Measurements from ENCODE around the gene GRAMD1A. TPM values are rescaled to one million over a fixed set of nuclear protein-coding genes. Genes with fewer than 3 reads are reported as not detected.

GRAMD1A gene
- total and polyA plus RNA-seq, 9 of the 15 experiments (the other 6 are each of a cell fraction or from before 2014, with no cell fraction given): 1.4 to 63.8 (median 38.5) TPM

DNA sequence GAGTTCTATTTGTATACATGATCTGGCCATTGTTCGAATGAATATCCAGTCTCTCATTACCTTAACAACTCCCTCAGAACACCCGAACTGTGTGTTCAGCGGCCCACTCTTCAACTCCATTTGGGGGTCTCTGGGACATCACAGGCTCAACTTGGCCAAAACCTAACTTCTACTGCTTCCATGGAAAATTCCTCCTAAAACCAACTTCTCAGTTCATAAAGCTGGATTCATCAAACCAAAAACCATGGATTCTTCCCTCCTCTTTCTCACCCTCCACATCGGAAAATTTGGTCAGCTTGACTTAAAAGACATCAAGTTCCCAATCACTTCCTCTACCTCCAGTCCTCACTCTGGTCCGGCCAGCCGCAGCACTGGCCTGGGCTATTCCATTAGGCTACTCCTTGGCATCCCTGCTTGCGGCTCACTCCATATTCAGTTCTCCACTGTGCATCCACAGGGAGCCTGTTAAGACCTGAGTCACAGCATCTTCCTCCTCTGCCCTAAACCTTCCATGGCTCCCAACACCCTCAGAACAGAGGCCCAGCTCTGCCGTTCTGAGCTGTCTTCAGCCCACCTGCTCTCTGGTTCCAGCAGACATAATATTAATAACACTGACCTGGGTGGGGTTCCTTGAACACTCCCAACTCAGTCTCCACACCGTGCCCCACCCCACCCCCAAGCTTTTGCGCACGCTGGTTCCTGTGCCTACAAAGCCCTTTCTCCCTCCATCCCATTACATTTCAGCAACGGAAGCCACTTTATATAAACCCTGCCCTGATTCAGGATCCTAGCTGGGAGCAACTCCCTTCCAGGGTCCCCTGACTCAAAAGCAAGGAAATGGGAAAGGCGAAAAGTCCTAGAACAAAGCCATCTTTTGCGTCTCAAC is 37.2 kb upstream of the GRAMD1A start (continued):
- no peak for TF ChIP-seq PHTF2 (CRISPR knock-in tag; IDR thresholded peaks at IDR 0.05)
- TF ChIP-seq, protein P1, sequence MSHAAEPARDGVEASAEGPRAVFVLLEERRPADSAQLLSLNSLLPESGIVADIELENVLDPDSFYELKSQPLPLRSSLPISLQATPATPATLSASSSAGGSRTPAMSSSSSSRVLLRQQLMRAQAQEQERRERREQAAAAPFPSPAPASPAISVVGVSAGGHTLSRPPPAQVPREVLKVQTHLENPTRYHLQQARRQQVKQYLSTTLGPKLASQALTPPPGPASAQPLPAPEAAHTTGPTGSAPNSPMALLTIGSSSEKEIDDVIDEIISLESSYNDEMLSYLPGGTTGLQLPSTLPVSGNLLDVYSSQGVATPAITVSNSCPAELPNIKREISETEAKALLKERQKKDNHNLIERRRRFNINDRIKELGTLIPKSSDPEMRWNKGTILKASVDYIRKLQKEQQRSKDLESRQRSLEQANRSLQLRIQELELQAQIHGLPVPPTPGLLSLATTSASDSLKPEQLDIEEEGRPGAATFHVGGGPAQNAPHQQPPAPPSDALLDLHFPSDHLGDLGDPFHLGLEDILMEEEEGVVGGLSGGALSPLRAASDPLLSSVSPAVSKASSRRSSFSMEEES (CRISPR knock-in tag; IDR thresholded peaks at IDR 0.05): no peak
- TF ChIP-seq, protein P2, sequence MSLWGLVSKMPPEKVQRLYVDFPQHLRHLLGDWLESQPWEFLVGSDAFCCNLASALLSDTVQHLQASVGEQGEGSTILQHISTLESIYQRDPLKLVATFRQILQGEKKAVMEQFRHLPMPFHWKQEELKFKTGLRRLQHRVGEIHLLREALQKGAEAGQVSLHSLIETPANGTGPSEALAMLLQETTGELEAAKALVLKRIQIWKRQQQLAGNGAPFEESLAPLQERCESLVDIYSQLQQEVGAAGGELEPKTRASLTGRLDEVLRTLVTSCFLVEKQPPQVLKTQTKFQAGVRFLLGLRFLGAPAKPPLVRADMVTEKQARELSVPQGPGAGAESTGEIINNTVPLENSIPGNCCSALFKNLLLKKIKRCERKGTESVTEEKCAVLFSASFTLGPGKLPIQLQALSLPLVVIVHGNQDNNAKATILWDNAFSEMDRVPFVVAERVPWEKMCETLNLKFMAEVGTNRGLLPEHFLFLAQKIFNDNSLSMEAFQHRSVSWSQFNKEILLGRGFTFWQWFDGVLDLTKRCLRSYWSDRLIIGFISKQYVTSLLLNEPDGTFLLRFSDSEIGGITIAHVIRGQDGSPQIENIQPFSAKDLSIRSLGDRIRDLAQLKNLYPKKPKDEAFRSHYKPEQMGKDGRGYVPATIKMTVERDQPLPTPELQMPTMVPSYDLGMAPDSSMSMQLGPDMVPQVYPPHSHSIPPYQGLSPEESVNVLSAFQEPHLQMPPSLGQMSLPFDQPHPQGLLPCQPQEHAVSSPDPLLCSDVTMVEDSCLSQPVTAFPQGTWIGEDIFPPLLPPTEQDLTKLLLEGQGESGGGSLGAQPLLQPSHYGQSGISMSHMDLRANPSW (CRISPR knock-in tag; IDR thresholded peaks at IDR 0.05): no peak
- no peak; the same call in 1 of the 2 replicates for TF ChIP-seq L3MBTL2 (IDR thresholded peaks at IDR 0.05)
- no peak for TF ChIP-seq C11orf30 (IDR thresholded peaks at IDR 0.05; ENCODE audit: low read depth)
- 0 out of 2 replicates have a peak, but pooled peaks have one; percentile 22 for TF ChIP-seq ZNF263 (CRISPR knock-in tag; IDR thresholded peaks at IDR 0.05; ENCODE audit: borderline replicate concordance)
- TF ChIP-seq ATF1 (CRISPR knock-in tag; IDR thresholded peaks at IDR 0.05): no peak
- TF ChIP-seq ATF1 (tag; IDR thresholded peaks at IDR 0.05): no peak
- TF ChIP-seq ZFP36 (IDR thresholded peaks at IDR 0.05; ENCODE audit: low read depth, low read length, partially characterized antibody): peak; percentile 39
- no peak for TF ChIP-seq SRF (CRISPR knock-in tag; IDR thresholded peaks at IDR 0.05)
- no peak; the same call in 1 of the 2 replicates for TF ChIP-seq ELF1 (tag; IDR thresholded peaks at IDR 0.05)
- TF ChIP-seq CXXC5 (CRISPR knock-in tag; IDR thresholded peaks at IDR 0.05): no peak
- peak; percentile 7; the same call in 1 of the 2 replicates for TF ChIP-seq EP400 (IDR thresholded peaks at IDR 0.05)
- TF ChIP-seq PURB (CRISPR knock-in tag; IDR thresholded peaks at IDR 0.05; ENCODE audit: low read depth): no peak
- TF ChIP-seq NCOA2 (IDR thresholded peaks at IDR 0.05; ENCODE audit: partially characterized antibody in 2 of 2): no peak
- TF ChIP-seq, protein P3, sequence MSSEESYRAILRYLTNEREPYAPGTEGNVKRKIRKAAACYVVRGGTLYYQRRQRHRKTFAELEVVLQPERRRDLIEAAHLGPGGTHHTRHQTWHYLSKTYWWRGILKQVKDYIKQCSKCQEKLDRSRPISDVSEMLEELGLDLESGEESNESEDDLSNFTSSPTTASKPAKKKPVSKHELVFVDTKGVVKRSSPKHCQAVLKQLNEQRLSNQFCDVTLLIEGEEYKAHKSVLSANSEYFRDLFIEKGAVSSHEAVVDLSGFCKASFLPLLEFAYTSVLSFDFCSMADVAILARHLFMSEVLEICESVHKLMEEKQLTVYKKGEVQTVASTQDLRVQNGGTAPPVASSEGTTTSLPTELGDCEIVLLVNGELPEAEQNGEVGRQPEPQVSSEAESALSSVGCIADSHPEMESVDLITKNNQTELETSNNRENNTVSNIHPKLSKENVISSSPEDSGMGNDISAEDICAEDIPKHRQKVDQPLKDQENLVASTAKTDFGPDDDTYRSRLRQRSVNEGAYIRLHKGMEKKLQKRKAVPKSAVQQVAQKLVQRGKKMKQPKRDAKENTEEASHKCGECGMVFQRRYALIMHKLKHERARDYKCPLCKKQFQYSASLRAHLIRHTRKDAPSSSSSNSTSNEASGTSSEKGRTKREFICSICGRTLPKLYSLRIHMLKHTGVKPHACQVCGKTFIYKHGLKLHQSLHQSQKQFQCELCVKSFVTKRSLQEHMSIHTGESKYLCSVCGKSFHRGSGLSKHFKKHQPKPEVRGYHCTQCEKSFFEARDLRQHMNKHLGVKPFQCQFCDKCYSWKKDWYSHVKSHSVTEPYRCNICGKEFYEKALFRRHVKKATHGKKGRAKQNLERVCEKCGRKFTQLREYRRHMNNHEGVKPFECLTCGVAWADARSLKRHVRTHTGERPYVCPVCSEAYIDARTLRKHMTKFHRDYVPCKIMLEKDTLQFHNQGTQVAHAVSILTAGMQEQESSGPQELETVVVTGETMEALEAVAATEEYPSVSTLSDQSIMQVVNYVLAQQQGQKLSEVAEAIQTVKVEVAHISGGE (CRISPR knock-in tag; IDR thresholded peaks at IDR 0.05): no peak
- no peak for TF ChIP-seq LARP7 (IDR thresholded peaks at IDR 0.05)
- TF ChIP-seq TRIM24 (IDR thresholded peaks at IDR 0.05): no peak
- no peak for TF ChIP-seq POLR2B (IDR thresholded peaks at IDR 0.05; ENCODE audit: low read depth, partially characterized antibody)
- TF ChIP-seq HNRNPK (IDR thresholded peaks at IDR 0.05; ENCODE audit: low read depth, low read length, poor library complexity, severe bottlenecking): no peak
